ENCODE results near the gene ULK4. TPM values are rescaled to one million over a fixed set of nuclear protein-coding genes. Genes with fewer than 3 reads are reported as not detected.

ULK4 gene
- total RNA-seq, 1 experiment from 2014 or later = 6.3 TPM

DNA sequence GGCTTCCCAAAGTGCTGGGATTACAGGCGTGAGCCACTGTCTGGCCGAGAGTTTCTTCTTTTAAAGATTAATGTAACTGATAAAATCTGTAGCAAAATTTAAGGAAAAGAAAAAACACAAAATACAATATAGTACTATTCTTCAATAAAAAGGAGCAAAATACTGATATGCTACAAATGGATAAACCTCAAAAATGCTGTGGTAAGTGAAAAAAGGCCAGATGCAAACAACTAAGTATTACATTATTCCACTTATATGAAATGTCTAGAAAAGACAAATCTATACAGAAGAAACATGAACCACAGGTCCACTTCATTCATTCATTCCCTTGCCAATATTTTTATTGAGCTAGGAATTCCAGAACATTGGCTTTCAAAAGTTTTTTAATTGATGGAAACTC is 463.1 kb downstream of the ULK4 start:
- ChIA-PET RAD21 (ENCODE audit: low non-redundant PET in 1 of 2, low total read pairs in 2 of 2, uncharacterized antibody in 2 of 2, unreplicated experiment in 2 of 2) (no interaction called here), CTCF (no interaction called here), POLR2A (no interaction called here)
- intact Hi-C loops (cut with micrococcal nuclease) = no loop called here
- Histone ChIP-seq H3K79me2 (ENCODE audit: insufficient read depth, low read length) (no peaks in the 10 kb centered on the region), H3K4me1 (ENCODE audit: control insufficient read depth in 1 of 2, insufficient read depth in 2 of 2, low read length in 2 of 2) (no peaks in the 10 kb centered on the region), H3K9me2 (ENCODE audit: insufficient read depth) (no peaks in the 10 kb centered on the region), H3K4me3 (replicated peaks in 1 of 2; ENCODE audit: low read depth in 1 of 2, low read length in 2 of 2) (no peak overlapping the region), H3K27me3 (ENCODE audit: insufficient read depth, low read length) (no peaks in the 10 kb centered on the region), H3K9ac (ENCODE audit: low read length) (no peak overlapping the region), H3K9me3 (ENCODE audit: control insufficient read depth in 1 of 2, insufficient read depth in 1 of 2, low read depth in 1 of 2, low read length in 2 of 2) (no peaks in the 10 kb centered on the region), H3K36me3 (ENCODE audit: control insufficient read depth in 1 of 2, insufficient read depth in 2 of 2, low read length in 2 of 2) (no peaks in the 10 kb centered on the region), H4K20me1 (ENCODE audit: insufficient read depth) (no peaks in the 10 kb centered on the region), H2AFZ (ENCODE audit: low read depth, low read length, poor library complexity, severe bottlenecking) (no peak overlapping the region), H3K4me2 (ENCODE audit: low read length) (no peak overlapping the region), H3K27ac (ENCODE audit: low read depth, low read length) (no peak overlapping the region)
- no peak for DNase-seq (ENCODE audit: low read depth, low spot score)
- TF ChIP-seq SRF (IDR thresholded peaks at IDR 0.05; ENCODE audit: low read depth) = no peak
- TF ChIP-seq, protein P1, sequence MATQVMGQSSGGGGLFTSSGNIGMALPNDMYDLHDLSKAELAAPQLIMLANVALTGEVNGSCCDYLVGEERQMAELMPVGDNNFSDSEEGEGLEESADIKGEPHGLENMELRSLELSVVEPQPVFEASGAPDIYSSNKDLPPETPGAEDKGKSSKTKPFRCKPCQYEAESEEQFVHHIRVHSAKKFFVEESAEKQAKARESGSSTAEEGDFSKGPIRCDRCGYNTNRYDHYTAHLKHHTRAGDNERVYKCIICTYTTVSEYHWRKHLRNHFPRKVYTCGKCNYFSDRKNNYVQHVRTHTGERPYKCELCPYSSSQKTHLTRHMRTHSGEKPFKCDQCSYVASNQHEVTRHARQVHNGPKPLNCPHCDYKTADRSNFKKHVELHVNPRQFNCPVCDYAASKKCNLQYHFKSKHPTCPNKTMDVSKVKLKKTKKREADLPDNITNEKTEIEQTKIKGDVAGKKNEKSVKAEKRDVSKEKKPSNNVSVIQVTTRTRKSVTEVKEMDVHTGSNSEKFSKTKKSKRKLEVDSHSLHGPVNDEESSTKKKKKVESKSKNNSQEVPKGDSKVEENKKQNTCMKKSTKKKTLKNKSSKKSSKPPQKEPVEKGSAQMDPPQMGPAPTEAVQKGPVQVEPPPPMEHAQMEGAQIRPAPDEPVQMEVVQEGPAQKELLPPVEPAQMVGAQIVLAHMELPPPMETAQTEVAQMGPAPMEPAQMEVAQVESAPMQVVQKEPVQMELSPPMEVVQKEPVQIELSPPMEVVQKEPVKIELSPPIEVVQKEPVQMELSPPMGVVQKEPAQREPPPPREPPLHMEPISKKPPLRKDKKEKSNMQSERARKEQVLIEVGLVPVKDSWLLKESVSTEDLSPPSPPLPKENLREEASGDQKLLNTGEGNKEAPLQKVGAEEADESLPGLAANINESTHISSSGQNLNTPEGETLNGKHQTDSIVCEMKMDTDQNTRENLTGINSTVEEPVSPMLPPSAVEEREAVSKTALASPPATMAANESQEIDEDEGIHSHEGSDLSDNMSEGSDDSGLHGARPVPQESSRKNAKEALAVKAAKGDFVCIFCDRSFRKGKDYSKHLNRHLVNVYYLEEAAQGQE (IDR thresholded peaks at IDR 0.05; ENCODE audit: low read depth) = no peak
- no peak for TF ChIP-seq RAD21 (IDR thresholded peaks at IDR 0.05; ENCODE audit: low read depth)
- no peak for TF ChIP-seq ZFX (IDR thresholded peaks at IDR 0.05)
- TF ChIP-seq, protein P2, sequence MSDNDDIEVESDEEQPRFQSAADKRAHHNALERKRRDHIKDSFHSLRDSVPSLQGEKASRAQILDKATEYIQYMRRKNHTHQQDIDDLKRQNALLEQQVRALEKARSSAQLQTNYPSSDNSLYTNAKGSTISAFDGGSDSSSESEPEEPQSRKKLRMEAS (IDR thresholded peaks at IDR 0.05) = no peak
- no peak for TF ChIP-seq SP1 (IDR thresholded peaks at IDR 0.05; ENCODE audit: low read depth)
- no peak for ATAC-seq
- no TSS peak for BruUV-seq (replicated peaks)

DNA sequence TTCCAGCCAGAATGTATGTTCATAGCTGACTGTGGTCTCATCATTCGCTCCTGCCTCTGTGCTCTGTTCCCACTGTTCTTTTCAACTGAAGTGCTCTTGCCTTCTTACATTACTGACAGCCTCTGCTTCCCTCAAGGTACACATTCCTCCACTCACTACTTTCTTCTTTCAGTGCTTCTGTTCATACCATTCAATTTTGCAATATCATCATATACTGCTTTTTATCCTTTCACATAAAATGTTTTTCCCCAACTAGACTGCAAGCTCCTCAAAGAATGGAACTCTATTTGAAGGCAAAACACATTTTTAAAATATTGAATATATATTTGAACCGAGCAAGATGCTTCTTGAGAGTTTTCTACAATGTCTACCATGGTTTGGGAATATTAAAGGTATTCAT is 471.5 kb downstream of the ULK4 start:
- H3K4me3 ChIP-seq (replicated peaks in 1 of 2; ENCODE audit: low read depth in 1 of 2, low read length in 2 of 2) = no peak overlapping the region
- ChIA-PET CTCF (no interaction called here), RAD21 (ENCODE audit: low non-redundant PET in 1 of 2, low total read pairs in 2 of 2, uncharacterized antibody in 2 of 2, unreplicated experiment in 2 of 2) (no interaction called here), POLR2A (no interaction called here)
- H3K4me2 ChIP-seq (ENCODE audit: low read length) = no peak overlapping the region
- no peak for ATAC-seq
- H3K9me3 ChIP-seq (ENCODE audit: control insufficient read depth in 1 of 2, insufficient read depth in 1 of 2, low read depth in 1 of 2, low read length in 2 of 2) = no peaks in the 10 kb centered on the region
- no peaks in the 10 kb centered on the region for H4K20me1 ChIP-seq (ENCODE audit: insufficient read depth)
- no peak for DNase-seq (ENCODE audit: low read depth, low spot score)
- H2AFZ ChIP-seq (ENCODE audit: low read depth, low read length, poor library complexity, severe bottlenecking) = no peak overlapping the region
- H3K27ac ChIP-seq (ENCODE audit: low read depth, low read length) = no peak overlapping the region
- no peaks in the 10 kb centered on the region for H3K9me2 ChIP-seq (ENCODE audit: insufficient read depth)
- peaks cover 5% of the 10 kb centered on the region; the same call in 1 of the 2 replicates for H3K27me3 ChIP-seq (ENCODE audit: insufficient read depth, low read length)
- intact Hi-C loops (cut with micrococcal nuclease) = no loop called here
- BruUV-seq (replicated peaks) = no TSS peak
- H3K36me3 ChIP-seq (ENCODE audit: control insufficient read depth in 1 of 2, insufficient read depth in 2 of 2, low read length in 2 of 2) = no peaks in the 10 kb centered on the region
- no peak overlapping the region for H3K9ac ChIP-seq (ENCODE audit: low read length)
- no peaks in the 10 kb centered on the region for H3K79me2 ChIP-seq (ENCODE audit: insufficient read depth, low read length)
- no peaks in the 10 kb centered on the region for H3K4me1 ChIP-seq (ENCODE audit: control insufficient read depth in 1 of 2, insufficient read depth in 2 of 2, low read length in 2 of 2)
- no peak for TF ChIP-seq RAD21 (IDR thresholded peaks at IDR 0.05; ENCODE audit: low read depth)
- TF ChIP-seq, protein P3, sequence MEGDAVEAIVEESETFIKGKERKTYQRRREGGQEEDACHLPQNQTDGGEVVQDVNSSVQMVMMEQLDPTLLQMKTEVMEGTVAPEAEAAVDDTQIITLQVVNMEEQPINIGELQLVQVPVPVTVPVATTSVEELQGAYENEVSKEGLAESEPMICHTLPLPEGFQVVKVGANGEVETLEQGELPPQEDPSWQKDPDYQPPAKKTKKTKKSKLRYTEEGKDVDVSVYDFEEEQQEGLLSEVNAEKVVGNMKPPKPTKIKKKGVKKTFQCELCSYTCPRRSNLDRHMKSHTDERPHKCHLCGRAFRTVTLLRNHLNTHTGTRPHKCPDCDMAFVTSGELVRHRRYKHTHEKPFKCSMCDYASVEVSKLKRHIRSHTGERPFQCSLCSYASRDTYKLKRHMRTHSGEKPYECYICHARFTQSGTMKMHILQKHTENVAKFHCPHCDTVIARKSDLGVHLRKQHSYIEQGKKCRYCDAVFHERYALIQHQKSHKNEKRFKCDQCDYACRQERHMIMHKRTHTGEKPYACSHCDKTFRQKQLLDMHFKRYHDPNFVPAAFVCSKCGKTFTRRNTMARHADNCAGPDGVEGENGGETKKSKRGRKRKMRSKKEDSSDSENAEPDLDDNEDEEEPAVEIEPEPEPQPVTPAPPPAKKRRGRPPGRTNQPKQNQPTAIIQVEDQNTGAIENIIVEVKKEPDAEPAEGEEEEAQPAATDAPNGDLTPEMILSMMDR (IDR thresholded peaks at IDR 0.05 in 2 of 3, conservative IDR thresholded peaks at IDR 0.05 in 1 of 3; ENCODE audit: borderline replicate concordance in 1 of 3, insufficient read depth in 1 of 3, low read depth in 2 of 3, low read length in 2 of 3) = no peak
- TF ChIP-seq CEBPB (IDR thresholded peaks at IDR 0.05; ENCODE audit: low read depth) = no peak
- no peak for TF ChIP-seq FOSL1 (IDR thresholded peaks at IDR 0.05; ENCODE audit: low read depth)
- no peak for TF ChIP-seq EZH2phosphoT487 (IDR thresholded peaks at IDR 0.05; ENCODE audit: borderline replicate concordance)
- TF ChIP-seq, protein P4, sequence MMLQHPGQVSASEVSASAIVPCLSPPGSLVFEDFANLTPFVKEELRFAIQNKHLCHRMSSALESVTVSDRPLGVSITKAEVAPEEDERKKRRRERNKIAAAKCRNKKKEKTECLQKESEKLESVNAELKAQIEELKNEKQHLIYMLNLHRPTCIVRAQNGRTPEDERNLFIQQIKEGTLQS (IDR thresholded peaks at IDR 0.05) = no peak
- no peak for TF ChIP-seq SRF (IDR thresholded peaks at IDR 0.05; ENCODE audit: low read depth)
- TF ChIP-seq SP1 (IDR thresholded peaks at IDR 0.05; ENCODE audit: low read depth) = no peak
- TF ChIP-seq, protein P2 (IDR thresholded peaks at IDR 0.05) = no peak
- no peak for TF ChIP-seq POLR2AphosphoS5 (IDR thresholded peaks at IDR 0.05; ENCODE audit: low read depth, low read length)
- no peak for TF ChIP-seq EZH2 (IDR thresholded peaks at IDR 0.05)
- TF ChIP-seq POLR2A (IDR thresholded peaks at IDR 0.05; ENCODE audit: borderline replicate concordance, extremely low read depth, insufficient read depth, insufficient read length) = no peak
- no peak for TF ChIP-seq EGR1 (IDR thresholded peaks at IDR 0.05; ENCODE audit: low read depth)
- no peak for TF ChIP-seq TCF7L2 (IDR thresholded peaks at IDR 0.05; ENCODE audit: borderline replicate concordance, extremely low read depth, insufficient read depth, insufficient read length)
